HG02623 (cell line): ENCODE measurements around the gene ARAP1.

Source experiments
- ATAC-seq: cut with Tn5 transposase; IDR thresholded peaks from one replicate; pipeline ENCODE4 v1.9.1; 2021; ENCODE audit warnings: moderate library complexity; ENCODE audit not compliant: unreplicated experiment

ARAP1 gene

GRCh38 chr11:72764503-72764902, 12.3 kb upstream of the ARAP1 start:
- no peak for ATAC-seq

GRCh38 chr11:72763823-72764222, 11.6 kb upstream of the ARAP1 start:
- no peak for ATAC-seq

- no peak for ATAC-seq
These were observed 10.6 kb upstream of the ARAP1 start for GRCh38 chr11:72762641-72763304.

DNA sequence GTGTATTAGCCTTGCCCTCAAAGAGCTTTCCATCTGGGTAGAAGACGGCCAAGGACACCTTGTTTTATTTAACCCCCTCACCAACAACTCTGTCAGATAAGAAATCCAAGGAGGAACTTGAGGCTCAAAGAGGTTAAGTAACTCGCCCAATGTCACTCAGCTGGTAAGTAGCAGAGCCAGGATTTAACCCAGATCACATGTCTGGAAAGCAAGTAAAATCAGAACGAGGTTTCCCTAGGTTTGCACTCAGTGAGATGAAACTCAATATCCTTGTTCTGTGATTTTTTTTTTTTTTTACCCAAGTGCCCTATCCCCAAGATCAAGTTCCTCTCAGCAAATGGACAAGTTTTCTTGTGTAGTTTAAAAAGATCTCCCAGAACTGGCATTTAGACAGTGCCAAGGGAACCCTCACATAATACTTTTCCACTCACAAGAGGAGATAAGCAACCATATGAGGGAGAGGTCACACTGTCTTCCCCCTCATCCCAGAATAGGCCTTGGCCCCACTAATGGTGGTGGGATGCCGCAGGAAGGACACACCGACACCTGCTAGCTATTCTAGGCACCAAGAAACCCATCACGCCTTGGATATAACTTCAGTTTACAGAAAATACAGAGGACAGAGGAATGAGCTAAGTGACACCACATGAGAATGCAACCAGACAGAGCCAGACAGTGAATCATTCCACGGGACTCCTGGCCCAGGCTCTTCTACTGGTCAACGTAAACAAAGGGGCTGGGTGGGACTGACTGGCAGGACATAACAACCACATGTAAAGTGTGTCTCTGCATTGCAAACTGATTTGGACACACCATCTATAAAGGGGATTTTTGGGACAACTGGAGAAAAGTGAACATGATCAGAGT, 8.6 kb upstream of the ARAP1 start:
- ATAC-seq = no peak

DNA sequence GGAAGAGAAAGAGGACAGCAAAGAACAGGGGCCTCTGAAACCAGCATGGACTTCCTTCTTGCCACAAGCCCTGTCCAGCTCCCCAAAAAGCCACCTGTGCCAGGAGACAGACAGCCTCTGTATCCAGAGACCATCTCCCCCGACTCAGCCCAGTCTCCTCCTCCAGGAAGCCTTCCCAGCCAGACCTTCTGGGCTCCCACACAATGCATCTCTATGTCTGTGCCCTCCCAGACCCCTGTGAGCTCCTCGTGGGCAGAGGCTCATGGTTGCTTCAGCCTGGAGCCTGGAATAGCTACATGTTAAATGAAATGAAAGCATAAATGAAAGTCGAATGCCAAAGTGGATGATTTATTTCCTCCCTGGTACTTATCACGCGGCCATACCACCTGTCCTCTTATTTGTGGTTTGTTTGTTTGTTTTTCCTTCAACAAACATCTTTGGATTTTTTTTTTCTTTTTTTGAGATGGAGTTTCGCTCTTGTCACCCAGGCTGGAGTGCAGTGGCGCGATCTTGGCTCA, 7.3 kb upstream of the ARAP1 start:
- no peak for ATAC-seq

- ATAC-seq = no peak
These were observed 6.6 kb upstream of the ARAP1 start for GRCh38 chr11:72758690-72759389.

DNA sequence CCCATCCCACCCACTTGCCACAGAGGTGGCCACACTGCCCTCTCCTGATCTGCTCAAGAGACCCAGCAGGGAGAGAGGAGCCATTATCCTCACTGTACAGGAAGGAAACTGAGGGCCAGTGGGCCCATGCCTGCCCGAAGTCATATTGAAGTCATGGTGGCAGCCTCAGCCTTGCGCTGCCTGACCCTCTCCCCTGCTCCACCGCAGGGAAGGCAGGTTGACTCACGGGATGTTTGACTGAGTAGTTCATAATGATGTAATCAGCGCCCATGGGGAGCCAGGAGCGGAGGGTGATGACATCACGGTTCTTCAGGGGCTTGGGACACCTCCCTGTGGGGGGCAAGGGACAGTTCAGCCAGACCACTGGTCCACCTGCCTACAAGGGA, 6.1 kb upstream of the ARAP1 start:
- ATAC-seq = no peak

GRCh38 chr11:72755713-72756285, 3.6 kb upstream of the ARAP1 start:
- no peak for ATAC-seq

DNA sequence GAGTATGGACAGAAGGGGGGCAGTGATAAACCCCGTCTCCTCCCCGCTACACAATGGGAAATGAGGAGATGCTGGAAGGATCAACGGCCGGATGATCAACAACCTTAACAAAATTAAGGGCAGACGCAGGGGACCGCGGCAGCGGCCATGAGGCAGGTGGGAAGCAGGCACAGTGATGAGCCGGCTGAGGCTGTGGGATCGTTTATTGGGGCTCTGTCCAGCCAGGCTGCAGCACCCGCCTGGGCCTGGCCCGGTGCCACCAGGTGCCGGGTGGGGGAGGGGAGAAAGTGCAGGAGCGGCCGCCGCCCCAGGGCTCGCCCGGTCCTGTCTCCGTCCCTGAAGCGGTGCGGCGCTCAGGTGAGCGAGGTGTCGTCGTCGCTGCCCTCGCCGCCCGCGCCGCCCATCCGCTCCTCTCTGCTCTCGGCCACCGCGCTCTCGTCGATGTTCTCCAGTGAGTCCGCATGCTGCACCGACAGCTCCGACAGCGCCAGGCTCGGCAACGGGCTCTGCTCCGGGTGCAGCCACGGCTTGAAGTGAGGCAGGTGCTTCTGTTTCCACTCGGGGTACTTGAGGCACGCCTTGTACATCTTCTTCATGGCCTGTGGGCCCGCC, 2.4 kb upstream of the ARAP1 start:
- ATAC-seq = no peak

DNA sequence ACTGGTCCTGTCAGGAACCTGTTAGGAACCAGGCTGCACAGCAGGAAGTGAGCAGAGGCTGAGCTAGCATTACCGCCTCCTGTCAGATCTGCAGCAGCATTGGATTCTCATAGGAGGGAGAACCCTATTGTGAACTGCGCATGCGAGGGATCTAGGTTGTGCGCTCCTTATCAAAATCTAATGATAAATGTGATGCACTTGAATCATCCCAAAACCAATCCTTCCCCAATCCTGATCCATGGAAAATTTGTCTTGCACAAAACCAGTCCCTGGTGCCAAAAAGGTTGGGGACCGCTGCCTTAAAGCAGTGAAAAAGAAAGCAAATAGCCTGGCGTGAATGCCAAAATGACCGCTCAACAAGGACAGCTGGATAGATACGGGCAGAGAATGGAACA, 1.9 kb upstream of the ARAP1 start:
- no peak for ATAC-seq

- ATAC-seq = no peak
These were observed 1.3 kb upstream of the ARAP1 start for GRCh38 chr11:72753341-72754148.

GRCh38 chr11:72751116-72752087, 806 bp downstream of the ARAP1 start:
- ATAC-seq = no peak

GRCh38 chr11:72750556-72751115, 1.6 kb downstream of the ARAP1 start:
- no peak for ATAC-seq

DNA sequence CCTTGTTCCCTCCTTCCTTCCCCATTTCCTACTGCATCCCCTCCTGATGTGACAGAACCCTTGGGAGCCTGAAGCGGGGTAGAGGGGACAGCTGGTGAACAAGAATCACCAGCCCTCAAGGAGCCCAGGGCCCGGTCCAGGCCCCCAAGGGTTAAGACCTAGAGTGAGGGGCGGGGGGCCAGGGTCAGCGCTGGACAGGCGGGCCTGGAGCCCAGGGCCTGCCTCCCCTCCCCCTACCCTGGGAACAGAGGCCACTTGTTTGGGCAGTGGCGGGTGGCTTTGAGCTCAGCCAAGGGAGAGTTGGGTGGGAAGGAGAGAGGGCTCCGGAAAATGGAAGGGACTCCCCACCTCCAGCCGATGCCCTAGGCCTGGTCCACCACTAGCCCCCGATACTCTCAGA, 2.1 kb downstream of the ARAP1 start:
- ATAC-seq = no peak

DNA sequence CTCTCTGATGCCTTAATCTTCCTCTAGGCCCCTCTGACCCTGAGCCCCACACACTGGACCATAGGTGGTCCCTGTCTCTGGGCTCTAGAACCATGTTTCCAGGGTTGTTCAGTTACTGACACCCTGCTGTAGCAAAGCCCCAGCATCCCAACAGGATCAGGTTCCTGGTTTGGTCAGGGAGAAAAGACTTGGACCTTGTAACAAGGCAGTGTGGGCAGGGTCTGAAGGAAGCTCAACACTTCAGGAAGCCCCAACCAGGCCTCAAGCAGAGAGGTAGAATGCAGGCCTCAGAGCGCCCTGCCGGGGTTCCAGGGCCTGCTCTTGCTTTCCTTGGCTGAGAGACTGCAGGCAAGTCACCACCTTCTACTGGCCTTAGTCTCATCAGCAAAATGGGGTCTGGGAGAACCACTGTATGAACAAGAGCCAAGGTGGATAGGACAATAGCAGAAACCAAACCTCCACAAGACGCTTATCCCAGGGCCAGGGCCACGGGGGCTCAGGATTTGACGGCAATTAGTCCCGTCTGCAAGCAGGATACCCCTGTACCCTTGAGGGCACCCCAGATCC, 4.8 kb downstream of the ARAP1 start:
- ATAC-seq = no peak

DNA sequence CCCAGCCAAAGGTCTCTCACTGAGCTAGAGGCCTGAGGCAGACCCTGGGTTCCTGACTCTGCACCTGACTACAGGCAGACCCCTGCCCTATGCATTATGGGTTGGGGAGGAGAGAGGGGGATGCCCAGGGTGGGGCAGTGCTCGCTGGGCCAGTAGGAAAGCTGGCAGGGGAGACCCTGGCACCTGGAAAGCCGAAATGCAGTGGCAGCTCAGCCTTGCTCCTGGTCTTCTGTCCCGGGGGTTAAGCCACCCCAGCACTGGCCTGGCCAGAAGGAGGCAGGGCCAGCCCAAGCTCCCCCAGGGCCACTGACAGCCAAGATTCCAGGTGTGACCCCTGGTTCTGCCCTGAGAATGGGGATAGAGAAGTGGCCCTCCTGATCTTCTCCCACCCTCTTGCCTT, 5.4 kb downstream of the ARAP1 start:
- ATAC-seq = no peak

GRCh38 chr11:72745925-72746550, 6.2 kb downstream of the ARAP1 start:
- ATAC-seq = no peak

GRCh38 chr11:72745511-72745910, 6.7 kb downstream of the ARAP1 start:
- no peak for ATAC-seq
